HG02678 (cell line): ENCODE data around the gene SHB.
"Not testable (repeated sequence)": the region's sequence is repeated elsewhere in the genome, so short reads cannot be mapped to it uniquely, and the experiment has no call there.

Experiments
- ATAC-seq: cut with Tn5 transposase; IDR thresholded peaks from one replicate; pipeline ENCODE4 v1.9.1; 2021; ENCODE audit warnings: mild to moderate bottlenecking, moderate library complexity; ENCODE audit not compliant: unreplicated experiment

Gene SHB

GRCh38 chr9:37921546-37922300, 147.3 kb downstream of the SHB start:
- ATAC-seq = no peak

DNA sequence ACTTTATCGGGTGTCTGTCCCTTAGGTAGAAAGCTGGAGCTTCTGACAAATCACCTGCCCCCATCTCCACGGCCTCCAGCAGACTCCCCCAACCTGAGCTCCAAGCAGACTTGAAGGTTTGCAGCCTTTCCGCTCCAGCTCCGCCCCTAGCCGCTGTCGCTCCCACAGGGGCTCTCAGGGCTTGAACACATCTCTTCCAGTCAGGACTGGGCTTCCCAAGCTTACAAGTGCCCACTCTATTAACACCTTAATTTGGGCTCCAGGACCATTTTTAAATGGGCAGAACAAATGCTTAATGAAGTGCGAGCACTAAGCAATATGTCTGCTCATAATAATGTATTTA, 147.9 kb downstream of the SHB start:
- no peak for ATAC-seq

DNA sequence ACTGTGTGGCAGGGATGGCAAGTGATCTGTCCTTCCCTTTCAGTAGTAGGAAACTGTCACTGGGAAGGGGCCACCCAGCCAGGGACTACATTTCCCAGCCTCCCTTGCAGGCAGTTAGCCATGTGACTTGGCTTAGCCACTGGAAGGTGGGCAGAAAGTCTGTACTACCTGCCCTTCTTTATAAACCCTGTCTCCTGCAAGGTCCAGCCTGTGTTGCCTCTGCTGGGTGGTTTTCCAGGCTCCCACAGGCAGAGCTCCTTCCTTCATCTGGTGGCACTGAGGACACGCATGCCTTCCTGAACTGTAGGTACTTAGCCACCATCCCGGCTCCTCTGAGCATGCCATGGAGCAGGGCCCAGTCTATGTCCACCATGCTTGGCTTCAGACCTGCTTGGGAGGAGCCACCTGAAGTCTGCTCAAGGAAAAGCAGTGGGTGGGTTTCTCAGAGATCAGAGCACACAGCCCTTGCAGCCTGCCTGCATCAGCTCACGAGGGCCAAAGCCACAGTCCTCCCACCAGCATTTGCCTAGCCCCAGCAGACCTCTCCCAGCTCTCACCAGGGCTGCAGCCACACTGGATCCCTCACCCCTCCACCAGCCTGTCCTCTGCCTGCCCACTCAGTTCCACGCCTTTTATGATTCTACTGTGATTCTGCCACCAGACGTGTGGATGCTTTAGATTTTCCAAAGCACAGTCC, 148.4 kb downstream of the SHB start:
- peak; percentile 69 for ATAC-seq

DNA sequence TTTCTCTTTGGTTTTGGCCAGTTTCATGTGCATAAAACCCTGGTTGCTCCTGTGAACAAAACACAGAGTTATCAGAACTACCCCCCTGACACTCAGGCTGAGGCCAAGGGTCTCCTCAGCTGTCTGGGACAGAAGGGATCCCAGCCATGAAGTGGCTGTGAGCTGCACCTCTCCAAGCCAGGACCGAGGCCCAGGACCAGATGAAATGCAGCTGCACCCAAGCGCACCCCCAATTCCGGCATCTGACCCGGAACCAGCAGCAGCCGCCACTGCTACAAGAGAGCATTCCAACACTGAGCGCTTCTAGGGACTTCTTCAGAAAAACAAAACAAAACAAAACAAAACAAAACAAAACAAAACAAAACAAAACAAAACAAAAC, 149.1 kb downstream of the SHB start:
- no peak for ATAC-seq

GRCh38 chr9:37919246-37919955, 149.6 kb downstream of the SHB start:
- no peak for ATAC-seq

- ATAC-seq = no peak
Measured at GRCh38 chr9:37918665-37919170, 150.3 kb downstream of the SHB start.

- ATAC-seq = no peak
Measured at GRCh38 chr9:37917801-37918664, 151.0 kb downstream of the SHB start.

DNA sequence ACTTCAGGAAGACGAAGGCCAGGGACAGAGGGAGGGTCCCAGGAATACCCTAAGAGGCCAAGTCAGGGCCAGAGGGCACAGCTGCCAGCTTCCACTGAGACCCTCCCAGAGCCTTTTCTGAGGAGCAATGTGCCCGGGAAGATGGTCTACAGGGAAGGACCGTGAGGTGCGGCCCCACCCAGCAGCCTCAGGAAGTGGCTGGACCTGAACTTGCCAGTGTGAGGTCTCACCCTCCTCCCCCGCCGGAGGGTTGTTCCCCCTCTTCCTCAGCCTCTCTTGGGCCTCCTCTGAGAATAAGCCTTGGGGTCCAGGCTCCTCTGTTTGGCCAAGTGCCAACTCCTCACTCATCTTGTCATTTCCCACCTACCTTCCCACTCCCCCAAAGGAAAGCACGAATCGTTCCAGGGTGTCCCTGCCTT, 151.7 kb downstream of the SHB start:
- ATAC-seq = no peak

DNA sequence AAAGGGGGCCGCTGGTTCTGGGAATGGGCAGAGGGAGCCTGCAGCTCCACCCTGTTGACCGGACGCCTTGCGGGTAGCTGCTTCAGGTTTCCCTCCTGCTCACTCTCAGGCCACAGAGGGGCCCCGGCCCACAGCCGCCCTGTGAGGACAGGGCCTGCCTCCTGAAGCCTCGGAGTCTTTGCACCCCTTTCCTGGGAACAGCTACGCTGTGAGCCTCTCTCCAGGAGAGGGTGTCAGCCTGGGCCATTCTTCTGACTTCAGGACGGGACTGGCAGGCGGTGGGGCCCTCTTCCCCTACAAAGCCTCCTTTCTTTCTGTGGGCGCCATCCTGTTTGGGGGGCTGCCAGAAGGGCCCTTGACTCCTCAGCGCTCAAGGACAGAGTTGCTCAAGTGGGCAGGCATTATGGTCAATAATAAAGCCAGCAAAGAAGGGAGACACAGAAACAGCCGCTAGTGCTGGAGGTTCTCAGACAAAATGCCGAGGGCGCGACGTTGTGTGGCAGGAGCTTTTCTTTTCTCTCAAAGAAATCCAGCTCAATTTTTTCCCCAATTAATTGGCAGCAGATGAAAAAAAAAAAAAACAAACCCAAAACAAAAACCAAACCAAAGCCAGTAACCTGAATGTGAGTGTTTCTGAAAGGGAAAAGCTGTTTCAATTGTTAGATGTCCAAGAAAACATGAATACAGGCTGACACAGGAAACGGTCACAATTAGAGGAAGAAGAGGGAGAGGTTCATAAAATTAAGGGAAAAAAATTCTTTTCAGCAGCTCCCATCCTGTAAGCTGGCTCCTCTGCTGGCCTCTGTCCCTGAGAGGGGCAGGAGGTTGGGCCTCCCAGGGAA, 152.3 kb downstream of the SHB start:
- ATAC-seq = no peak

GRCh38 chr9:37915911-37916470, 153.0 kb downstream of the SHB start:
- ATAC-seq = no peak

GRCh38 chr9:37914701-37915358, 154.2 kb downstream of the SHB start:
- ATAC-seq = no peak

- ATAC-seq = no peak
Measured at GRCh38 chr9:37914154-37914551, 154.9 kb downstream of the SHB start.

GRCh38 chr9:37913480-37914153, 155.4 kb downstream of the SHB start:
- peak; percentile 81 for ATAC-seq

- ATAC-seq = no peak
Measured at GRCh38 chr9:37911271-37911681, 157.8 kb downstream of the SHB start.

DNA sequence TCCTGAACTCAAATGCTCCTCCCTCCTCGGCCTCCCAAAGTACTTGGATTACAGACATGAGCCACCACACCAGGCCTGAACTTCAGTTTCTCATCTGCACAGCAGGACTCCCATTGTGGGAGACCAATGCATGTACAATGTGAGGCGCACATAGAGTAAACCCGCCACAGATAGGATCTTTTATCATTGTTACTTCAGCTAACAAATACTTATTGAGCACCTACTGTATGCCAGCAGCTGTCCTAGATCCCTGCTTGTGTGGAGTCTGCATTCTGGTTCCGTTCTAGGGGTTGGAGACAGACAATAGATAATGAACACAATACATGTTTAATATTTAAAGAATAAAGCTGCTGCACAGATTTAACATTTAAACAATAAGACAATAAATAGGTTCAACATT, 158.8 kb downstream of the SHB start:
- no peak for ATAC-seq

GRCh38 chr9:37909836-37910235, 159.2 kb downstream of the SHB start:
- ATAC-seq = not testable (repeated sequence)

DNA sequence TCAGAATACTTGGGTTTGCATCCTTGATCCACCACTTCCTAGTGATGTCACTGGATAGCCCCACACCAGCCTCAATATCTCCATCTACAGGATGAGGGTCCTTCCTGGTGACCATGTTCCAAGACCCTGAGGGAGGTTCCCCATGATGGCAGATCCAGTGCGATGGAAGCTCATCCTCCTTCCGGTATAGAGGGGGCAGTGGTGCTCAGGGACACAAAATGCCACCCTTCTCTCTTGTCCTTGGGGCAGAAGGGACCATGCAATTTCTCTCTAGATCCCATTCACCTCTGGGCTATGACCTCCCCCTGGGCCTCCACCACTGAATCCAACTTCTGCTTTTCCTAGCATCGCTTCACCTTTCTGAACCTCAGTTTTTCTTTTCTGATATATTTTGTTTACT, 159.7 kb downstream of the SHB start:
- no peak for ATAC-seq

- no peak for ATAC-seq
Measured at GRCh38 chr9:37908698-37909186, 160.3 kb downstream of the SHB start.
